Activated CD4-positive, alpha-beta T cell treated with anti-CD3 and anti-CD28 coated beads, Interleukin-2, amount 50 U/mL, for 48 hours (primary cell): ENCODE measurements around the gene HNRNPLL.
"Not testable (repeated sequence)": the region's sequence is repeated elsewhere in the genome, so short reads cannot be mapped to it uniquely, and the experiment has no call there.

ENCODE experiments used
- DNase-seq, 2 experiments: peaks; one replicate each; pipeline ENCODE4 v3.0.0-alpha.2; 2020

HNRNPLL gene

DNA sequence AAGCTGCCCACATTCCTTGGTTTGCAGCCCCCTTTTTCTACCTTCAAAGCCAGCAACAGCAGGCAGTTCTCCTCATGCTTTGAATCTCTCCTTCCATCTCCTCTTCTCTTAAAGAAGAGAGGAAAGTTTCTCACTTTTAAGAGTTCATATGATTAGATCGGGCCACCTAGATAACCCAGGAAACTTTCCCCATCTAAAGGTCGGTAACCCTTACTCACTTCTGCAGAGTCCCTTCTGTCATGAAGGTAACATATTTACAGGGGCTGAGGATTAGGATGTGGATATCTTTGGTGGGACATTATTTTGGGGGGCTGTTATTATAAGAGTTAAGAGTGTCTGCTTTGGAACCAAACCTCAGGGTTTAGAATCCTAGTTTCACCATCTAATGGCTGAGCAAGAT lies 51.0 kb downstream of the HNRNPLL start:
- DNase-seq = no peak

- no peak for DNase-seq
These were observed 51.6 kb downstream of the HNRNPLL start for GRCh38 chr2:38551171-38551570.

GRCh38 chr2:38549851-38550250 lies 52.9 kb downstream of the HNRNPLL start:
- DNase-seq = no peak

GRCh38 chr2:38549071-38549704 lies 53.5 kb downstream of the HNRNPLL start:
- no peak for DNase-seq

DNA sequence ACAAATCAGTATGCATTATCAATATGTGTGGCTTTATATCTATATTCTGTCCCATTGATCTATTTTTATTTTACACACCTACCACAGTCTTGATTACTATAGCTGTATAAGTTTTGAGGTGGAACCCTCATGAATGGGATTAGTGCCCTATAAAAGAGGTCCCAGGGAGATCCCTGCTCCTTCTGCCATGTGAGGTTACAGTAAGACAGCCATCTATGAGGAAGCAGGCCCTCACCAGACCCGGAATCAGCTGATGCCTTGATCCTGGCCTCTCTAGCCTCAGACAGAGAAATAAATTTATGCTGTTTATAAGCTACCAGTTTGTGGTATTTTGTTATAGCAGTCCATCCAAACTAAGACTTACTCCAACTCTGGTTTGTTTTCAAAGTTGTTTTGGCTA lies 54.9 kb downstream of the HNRNPLL start:
- DNase-seq = no peak

GRCh38 chr2:38546585-38546984 lies 56.1 kb downstream of the HNRNPLL start:
- no peak for DNase-seq

- no peak for DNase-seq
These were observed 56.7 kb downstream of the HNRNPLL start for GRCh38 chr2:38546064-38546463.

DNA sequence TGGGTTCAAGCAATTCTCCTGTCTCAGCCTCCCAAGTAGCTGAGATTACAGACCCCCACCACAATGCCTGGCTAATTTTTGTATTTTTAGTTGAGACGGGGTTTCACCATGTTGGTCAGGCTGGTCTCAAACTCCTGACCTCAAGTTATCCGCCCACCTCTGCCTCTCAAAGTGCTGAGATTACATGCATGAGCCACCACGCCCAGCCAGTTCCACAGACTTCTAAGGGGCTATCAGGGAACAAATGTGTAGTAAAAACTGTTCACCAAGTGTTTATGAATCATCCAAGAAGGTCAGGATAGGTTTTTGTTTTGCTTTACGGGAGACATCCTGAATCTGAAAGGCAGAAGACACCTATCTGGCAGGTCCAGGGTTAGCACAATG lies 60.5 kb downstream of the HNRNPLL start:
- peak; percentile 29 to 46 for DNase-seq

DNA sequence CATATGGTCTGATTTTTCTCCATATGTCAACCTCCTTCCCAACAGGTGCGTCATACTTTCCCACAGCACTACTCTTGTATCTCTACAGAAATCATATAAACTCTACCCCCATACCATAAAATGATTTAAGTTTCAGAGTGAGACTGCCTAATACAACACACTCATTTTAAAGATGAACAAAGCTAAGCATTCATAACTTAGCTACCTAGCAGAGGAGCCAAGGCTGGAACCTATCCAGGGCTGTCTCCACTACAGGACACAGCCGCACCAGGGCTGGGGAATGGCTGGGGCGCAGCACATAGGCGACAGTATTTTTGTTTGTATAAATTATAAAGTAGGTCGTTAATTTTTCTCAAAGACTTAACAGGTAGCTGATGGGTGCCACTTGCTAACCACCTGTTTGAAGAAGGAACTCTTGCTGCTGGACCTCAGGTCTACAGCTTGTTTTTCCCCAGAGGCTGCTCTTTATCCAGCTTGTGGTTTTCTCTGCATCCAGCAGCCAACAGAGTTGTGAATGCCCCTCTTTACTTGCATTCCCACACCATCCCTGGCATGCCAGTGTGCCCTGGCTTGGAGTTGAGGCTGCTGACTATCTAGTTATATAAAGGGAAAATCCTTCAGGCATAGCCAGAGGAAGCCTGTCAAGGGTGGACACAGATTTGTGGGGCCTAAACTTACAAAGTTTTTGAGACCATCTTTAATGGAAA lies 62.0 kb downstream of the HNRNPLL start:
- no peak for DNase-seq

GRCh38 chr2:38539086-38539485 lies 63.6 kb downstream of the HNRNPLL start:
- DNase-seq = no peak

DNA sequence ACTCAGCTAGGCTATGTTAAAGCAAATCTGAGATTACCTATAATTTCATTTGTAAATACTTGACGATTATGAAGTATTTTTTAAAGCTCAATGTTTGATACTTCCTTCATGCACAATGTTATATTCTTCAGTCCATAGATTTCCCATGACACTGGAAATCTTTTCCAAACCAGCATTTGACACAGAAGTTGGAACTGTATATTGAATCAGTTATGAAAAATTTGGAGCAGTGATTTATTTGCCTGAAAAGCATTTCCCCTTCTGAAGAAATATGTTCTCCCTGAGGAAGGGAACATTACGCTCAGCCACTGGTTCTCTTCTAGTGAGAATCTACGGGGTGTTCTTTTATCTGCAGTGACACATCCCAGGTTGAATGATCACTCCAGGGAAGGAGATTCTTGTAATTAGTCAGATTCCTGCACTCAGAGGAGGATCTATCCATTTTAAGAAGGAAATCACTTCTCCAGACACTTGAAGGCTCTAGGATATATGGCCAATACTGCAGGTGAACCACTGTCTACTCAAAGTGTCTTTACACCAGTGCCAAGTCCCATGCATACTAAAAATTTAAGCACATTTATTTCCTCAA lies 64.7 kb downstream of the HNRNPLL start:
- DNase-seq = no peak

- DNase-seq = not testable (repeated sequence)
These were observed 65.4 kb downstream of the HNRNPLL start for GRCh38 chr2:38537296-38537695.

GRCh38 chr2:38535744-38536506 lies 66.8 kb downstream of the HNRNPLL start:
- DNase-seq = peak; percentile 88 to 89

DNA sequence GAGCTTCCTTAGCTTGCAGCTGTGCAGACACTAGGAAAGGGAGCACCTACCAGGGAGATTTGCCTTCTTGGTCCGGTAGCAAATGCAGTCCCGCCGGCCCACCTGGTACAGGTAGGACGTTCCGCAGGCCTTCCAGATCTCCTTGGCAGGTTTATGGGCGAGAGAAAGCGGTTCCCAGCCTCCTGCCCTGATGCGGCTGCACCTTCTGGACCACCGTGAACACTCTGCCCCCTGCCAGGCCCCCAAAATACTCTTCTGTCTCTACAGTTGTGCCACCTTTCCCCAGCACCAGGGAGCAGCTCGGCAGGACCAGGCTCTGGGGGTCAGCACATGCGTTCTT lies 67.4 kb downstream of the HNRNPLL start:
- no peak for DNase-seq

- no peak for DNase-seq
These were observed 67.9 kb downstream of the HNRNPLL start for GRCh38 chr2:38534746-38535403.

DNA sequence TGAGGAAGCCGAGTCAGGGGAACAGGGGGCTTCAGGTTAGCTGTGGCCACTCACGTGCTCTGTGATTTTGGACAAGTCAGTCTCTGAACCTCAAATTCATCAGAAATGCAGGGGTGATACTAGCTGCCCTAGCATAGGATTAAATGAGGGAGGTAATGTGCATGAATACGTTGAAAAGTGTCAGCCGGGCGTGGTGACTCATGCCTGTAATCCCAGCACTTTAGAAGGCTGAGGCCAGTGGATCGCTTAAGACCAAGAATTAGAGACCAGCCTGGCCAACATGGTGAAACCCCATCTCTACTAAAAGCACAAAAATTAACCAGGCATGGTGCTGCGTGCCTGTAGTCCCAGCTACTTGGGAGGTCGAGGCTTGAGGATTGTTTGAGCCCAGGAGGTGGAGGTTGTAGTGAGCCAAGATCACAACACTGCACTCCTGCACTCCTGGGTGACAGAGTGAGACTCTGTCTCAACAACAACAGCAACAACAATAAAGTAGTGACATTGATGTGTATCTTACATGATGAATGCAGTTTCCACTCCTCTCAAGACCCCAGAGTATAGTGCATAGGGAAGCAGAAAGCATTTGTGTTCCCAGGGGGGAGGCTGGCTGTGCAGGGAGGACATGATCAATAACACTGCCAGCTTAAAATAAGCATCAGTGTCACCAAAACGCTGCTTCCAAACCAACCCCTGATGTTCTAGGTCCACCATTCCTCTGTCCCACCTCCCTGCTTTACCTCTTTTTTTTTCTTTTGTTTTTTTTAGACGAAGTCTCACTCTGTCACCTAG lies 68.8 kb downstream of the HNRNPLL start:
- no peak for DNase-seq

DNA sequence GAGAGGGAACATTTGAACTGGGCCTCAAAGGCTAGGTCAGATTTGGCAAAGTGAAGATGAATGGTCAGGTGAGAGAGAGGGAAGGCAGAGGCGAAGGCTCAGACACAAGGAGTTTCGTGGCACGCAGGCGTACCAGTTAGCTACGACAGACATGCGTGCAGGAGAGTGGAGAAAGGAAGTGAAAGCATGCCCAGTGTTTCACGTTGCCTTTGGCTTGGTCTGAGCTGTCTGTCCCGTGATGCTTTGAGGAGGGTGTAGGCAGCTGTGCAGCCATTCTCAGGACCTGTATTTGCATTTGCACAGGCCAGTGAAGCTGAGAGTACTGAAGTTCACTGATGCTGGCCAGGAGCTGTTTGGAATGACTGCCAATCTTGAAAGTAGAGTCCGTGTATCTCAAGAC lies 69.5 kb downstream of the HNRNPLL start:
- no peak for DNase-seq

DNA sequence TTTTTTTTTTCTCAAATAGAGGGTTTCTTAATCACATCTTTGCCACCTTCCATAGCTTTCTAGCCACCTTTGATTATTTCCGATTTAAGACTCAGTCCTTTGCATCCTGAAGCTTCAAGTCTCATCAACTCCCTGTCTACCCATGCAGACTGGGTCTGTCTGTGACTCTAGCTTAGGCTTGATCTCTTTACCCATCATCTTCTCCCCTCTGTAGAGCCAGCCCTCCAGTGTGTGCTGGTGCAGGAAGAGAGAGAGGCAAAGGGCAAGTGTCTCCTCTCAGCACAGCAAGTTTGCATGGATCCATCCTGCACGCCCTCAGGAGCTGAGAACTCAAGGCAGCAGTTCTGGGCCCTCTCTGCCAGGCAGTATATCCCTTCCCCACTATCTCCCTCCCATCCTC lies 70.4 kb downstream of the HNRNPLL start:
- no peak for DNase-seq

DNA sequence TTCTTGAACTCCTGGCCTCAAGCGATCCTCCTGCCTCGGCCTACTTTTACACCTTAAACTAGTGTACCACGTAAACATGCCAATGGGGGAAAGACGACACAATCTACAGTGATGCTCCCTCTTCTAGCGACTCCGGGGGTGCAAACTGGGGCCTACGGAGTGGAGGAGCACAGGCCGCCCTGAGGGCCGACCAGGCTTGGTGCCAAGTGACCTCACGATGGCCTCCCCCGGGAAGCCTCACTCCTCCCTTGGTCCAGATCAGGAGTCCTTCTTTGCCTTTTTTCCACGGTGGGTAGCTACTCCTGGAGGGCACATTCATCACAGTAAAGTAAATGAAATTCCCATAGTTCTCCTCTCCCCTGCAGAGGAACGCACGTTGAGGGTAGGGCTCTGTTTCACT lies 73.5 kb downstream of the HNRNPLL start:
- DNase-seq = no peak

- DNase-seq = no peak
These were observed 74.2 kb downstream of the HNRNPLL start for GRCh38 chr2:38528534-38528933.

GRCh38 chr2:38528008-38528442 lies 74.7 kb downstream of the HNRNPLL start:
- DNase-seq = peak; percentile 66 to 74

DNA sequence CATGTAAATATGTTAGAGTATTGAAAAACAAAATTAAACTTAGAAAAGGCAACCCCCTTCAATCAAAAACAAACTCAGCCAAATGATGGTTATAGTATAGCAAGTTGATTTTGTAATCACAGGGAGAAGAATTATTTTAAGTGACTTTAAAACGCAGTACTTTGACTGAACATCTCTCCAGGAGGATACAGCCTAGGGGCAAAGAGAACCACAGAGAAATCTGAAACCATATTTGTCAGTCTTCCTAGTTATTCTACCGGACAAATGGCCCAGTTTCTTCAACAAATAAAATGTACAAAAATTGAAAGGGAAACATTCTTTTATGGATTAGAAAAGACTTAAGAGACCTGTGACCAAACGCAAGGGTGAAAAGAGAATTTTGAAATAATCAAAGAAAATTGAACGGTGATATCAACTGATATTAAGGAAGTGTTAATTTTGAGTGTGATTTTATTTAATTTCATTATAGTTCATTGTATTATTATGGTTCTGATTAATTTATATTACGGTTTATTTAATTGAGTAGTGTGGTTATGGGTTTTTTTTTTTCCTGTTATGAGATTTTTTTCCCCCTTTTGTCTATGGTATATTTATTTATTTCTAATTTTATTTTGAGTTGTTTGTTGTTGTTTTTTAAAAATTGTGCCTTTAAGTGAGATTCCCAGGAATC lies 75.3 kb downstream of the HNRNPLL start:
- no peak for DNase-seq
